HG02763 (cell line): Measurements from ENCODE around the gene TPRX2.
"Not testable (repeated sequence)": the region's sequence is repeated elsewhere in the genome, so short reads cannot be mapped to it uniquely, and the experiment has no call there.

Experiments
- ATAC-seq: cut with Tn5 transposase; IDR thresholded peaks from one replicate; pipeline ENCODE4 v1.9.1; 2021; ENCODE audit warnings: mild to moderate bottlenecking, moderate library complexity; ENCODE audit not compliant: unreplicated experiment

The TPRX2 gene

DNA sequence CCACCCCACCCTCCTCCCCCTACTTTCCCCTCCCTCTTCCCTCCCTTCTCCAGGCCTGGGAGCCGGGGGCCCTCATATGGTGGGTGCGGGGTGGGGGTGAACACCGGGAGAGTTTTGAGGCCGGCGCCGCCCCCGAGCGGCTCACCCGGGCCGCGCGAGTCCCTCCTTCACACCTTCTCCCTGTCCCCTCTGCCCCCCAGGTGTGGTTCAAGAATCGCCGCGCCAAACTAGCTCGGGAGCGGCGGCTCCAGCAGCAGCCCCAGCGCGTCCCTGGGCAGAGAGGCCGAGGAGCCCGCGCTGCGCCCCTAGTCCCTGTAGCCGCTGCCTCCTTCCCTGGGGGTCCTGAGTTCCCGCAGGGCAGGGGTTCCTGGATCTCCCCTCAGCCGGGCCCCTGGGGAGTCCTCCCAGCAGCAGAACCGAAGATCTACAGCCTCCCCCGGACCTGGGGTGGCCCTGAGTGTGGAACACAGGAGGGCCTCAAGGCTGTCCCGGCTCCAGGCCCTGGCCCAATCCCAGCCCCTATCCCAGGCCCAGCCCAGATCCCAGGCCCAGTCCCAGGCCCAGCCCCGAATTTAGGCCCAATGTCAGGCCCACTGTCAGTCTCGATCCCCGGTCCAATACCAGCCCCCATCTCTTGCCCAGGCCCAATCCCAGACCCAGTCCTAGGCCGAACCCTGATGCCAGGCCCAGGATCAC is 1.7 kb downstream of the TPRX2 start:
- no peak for ATAC-seq

DNA sequence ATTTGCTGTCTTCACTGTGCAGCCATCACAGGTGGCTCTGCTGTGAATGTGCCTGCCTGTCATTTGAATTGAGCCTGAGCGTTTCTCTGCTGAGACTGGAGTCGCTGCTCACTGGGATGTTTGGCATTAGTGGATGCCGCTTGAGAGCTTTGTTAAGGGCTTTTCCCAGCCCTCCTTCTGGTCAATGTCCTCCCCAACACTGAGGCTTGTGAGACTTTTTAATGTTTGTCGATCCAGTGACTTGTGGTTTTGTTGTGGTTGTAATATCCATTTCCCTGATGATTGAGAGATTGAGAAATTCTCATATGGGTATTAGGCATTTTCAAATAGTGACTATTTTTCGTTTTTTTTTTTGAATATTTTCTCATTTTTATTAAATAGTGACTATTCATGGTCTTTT is 2.6 kb downstream of the TPRX2 start:
- ATAC-seq, result no peak

DNA sequence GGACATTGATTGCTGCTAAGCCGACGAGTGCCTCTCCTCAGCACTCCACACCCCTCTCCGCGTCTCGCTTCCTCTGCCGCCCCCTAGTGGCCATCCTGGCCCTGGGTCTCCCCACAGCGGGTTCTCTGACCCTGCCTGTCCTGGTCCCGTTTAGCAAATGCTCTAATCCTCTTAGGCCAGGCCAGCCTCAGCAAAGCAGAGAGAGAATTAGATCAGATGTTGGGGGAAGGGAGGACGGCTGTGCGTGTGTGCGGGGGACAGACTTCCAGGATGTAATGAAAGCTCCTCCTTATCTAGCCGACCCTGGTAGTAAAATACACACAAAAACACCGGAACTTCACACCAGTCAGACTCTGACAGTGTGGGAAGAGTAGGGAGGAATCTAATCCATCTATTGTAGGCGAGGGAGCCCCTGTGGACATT is 4.5 kb downstream of the TPRX2 start:
- ATAC-seq, result no peak

DNA sequence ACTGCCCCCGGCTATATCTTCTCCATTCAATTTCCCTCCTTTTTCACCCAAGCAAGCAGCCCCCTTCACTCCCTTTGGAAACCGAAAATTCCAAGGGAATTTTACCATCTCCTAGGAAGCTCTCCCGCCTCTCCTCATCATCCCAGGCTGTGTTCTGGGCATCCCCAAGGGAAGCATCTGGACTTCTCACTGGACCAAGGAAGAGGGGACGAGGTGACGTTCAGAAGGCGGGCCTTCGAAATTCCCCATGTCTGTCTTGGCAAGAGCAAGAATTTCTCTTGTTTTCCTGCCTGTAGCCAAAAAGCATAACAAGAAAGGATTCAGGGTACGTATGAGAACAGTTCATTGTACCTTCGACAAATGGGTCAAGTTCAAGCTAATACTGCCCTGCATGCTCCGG is 6.1 kb downstream of the TPRX2 start:
- no peak for ATAC-seq

DNA sequence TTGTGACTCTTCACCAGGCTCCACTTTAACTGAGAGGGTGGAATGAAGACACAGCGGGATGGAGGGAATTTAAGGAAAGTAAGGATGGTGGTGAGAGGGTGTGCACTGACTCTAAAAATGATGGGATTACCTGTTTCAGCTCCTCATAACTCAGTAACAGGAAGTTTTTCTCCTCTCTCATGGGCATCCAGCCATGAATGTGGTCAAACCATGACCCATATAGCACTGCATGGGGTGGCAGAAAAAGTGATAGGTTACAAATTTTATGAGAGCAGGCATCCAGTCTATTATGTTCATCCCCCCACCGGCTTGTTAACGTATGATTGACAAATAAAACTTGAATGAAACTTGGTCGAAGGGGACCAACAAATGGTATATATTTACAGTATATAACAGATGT is 19.9 kb downstream of the TPRX2 start:
- ATAC-seq, result no peak

DNA sequence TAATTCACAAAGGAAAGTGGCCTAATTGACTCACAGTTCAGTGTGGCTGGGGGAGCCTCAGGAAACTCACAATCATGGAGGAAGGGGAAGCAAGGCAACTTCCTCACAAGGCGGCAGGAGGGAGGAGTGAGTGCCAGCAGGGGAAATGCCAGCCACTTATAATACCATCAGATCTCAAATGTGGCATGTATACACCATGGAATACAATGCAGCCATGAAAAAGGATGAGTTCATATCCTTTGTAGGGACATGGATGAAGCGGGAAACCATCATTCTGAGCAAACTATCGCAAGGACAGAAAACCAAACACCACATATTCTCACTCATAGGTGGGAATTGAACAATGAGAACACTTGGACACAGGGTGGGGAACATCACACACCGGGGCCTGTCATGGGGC is 20.4 kb downstream of the TPRX2 start:
- not testable (repeated sequence) for ATAC-seq

DNA sequence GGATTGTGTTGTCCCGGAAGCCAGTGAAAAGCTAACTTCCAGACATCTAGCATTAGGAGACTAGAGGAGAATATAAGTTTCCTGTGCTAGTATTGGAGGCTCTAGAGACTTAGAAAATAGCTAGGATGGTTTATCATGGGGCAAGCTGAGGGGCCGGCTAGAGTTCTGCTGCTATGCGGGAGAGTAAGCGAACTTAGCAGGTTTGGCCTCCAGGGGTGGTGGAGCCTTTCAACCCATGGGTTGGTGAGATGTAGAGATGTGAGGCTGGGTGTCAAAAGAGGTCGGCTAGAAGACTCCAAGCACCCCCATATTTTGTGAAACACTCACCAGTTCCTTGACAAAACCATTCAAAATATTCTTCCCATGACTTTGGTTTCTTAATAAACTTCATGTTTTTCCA is 22.7 kb downstream of the TPRX2 start:
- ATAC-seq, result no peak

DNA sequence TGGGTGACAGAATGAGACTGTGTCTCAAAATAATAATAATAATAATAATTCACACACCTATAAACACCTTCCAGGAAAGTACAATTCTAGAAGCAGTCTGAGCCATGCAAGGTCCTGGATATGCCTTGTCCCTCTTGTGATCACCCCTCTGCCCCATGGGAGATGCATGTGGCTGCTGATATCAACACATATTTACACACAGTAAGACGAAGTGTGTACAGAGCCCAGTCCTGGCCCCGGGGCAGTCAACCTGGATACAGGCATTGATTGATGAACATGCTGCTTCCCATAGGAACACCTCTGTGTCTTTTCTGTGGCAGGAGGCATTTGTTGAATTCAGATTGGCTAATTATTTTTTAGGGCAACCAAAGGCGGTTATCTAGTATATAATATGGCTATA is 23.9 kb downstream of the TPRX2 start:
- ATAC-seq, result no peak

DNA sequence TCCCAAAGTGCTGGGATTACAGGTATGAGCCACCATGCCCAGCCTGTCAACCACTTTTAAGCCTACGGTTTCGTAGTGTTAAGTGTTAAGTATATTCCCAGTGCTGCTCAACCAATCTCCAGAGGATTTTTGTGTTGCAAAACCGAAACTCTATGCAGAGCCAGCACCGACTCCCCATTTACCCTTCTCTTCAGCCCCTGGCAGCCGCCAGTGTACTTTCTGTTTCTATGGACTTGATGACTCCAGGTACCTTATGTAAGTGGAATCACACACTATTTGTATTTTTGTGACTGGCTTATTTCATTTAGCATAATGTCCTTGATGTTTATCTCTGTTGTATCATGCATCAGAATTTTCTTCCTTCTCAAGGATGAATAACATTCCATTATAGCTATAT is 26.0 kb downstream of the TPRX2 start:
- ATAC-seq, result no peak

DNA sequence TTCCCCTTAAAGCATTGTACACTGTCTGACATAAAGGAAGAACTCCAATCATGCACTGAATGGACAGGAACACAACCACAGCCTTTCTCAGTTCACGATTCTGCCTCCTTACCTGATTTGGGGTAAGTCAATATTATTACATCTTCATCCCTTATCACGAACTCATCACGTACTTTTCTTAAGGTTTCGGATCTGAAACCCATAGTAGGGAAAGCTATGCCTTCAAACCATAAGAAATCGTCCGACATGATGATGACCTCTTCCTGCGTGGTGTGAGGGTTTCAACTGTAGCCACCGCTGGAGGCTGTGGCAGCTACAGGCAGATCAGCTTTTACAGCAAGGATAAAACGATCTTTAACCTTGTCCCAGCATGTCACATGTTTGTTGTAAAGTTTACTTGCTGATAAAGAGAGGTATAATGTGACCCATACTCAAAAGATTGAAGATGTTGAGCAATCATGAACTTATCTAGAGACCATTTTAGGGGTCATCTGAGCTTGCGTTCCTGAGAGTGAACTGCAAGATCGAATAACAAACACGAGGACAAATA is 27.1 kb downstream of the TPRX2 start, which contains the start of gene SULT2A1:
Gene SULT2A1 (minus strand): TSS at position 306 of the 550 bp plus-strand sequence. CDS start 58 bp downstream, at position 248.
- ATAC-seq, result no peak

DNA sequence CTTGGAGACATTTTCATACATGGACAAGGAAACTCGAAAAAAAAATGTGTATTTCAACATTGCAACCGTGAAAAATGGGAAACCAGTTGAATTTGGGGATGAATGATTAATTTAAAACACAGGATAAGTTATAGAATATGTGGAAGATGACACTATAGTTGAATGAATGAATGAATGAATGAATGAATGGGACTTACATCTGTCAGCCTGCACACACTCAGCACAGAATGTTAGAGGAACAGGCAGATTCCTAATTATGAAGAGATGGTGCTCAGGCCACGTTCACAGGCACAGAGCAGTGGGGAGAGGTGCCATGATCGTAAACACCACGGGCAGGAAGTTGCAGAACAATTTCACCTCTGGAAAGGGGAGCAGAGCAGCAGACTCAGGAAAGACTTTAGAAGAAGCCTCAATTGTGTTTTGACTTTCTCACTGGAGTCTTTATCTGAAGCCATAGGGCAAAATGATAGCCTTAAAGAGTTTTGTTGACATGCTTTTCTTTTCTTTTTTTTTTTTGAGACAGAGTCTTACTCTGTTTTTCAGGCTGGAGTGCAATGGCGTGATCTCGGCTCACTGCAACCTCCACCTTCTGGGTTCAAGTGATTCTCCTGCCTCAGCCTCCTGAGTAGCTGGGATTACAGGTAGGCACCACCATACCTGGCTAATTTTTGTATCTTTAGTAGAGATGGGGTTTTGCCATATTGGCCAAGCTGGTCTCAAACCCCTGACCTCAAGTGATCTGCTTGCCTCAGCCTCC is 32.0 kb downstream of the TPRX2 start:
- ATAC-seq, result no peak

DNA sequence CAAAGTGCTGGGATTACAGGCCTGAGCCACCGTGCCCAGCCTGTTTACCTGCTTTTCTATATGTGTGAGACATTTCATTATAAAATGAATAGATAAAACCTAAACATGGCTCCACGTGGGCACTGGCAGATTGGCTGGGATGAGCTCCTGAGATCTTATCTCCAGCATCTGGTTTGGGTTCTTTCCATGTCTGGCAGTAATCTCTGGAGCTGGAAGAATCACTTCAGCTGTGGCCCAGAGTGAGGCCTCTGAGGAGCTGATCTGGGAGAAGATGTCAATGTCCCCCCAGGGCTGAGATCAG is 32.5 kb downstream of the TPRX2 start:
- ATAC-seq, result no peak

DNA sequence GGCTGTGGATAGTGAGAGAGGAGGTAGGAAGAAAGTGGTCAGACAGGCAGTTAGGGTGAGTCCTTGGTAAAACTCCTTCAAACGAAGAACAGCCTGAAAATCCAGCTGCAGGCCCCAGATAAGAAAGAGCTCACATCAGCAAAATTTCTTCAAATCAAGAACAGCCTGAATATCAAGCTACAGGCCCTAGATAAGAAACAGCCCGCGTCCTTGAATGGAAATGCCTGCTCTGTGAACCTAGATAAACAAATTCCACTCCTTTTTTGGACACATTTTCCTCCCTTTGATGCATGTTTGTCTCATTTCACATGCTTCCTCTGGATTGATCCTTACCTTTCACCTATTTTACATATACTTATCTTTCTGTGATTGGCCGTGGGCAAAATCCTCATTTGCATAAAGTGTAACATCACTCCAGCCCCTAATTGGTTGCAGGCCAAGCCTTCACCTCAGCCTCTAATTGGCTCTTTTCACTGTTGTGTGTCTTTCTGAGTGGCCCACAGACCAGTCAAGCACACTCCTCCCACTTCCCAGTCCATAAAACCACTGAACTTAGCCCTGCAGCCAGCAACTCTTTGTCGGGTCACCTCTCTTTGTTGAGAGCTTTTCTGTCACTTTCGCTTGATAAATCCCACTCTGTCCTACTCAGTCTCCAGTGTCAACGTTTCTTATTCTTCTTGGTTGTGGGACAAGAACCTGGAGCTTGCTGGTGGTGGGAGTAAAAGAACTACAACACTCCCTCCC is 33.1 kb downstream of the TPRX2 start:
- ATAC-seq, result no peak

DNA sequence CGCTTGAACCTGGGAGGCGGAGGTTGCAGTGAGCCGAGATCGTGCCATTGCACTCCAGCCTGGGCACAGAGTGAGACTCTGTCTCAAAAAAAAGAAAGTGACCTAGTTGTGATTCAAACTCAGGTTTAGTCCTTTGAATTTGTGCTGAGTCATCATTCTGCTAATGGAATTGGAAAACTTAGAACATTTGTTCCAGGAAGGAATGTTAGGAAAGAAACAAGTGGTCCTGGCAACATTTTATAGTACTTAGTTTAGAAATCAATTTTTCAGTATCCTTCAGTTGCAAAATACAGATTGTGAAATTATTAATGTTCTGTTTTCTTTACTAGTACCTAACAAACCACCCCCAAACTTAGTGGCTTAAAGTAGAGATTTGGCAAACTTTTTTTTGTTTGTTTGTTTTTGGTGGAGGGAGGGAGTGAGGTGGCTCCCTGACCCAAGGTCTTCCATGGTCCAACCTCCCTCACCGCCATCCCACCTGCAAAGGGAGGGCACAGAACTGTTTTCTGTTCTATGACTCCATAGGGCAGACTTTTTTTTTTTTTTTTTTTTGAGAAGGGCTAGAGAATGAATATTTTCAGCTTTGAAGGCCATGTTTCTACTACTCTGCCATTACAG is 36.2 kb downstream of the TPRX2 start:
- ATAC-seq, result no peak

DNA sequence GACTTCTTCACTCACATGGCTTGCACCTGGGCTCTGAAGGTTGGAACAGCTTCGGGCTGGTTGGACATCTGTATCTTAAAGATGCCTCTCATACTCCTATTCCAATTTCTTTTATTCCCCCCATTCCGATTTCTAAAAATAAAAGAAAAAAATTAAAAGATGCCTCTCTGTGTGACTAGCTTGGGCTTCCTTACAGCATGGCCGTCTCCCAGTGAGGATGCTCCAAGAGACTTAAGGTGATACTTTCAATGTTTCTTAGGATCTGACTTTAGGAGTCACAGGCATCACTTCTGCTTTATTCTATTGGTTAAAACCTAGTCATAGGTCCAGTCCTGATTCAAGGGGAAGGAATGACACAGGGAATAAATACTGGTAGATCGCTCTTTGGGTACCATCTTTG is 37.0 kb downstream of the TPRX2 start:
- ATAC-seq, result no peak

DNA sequence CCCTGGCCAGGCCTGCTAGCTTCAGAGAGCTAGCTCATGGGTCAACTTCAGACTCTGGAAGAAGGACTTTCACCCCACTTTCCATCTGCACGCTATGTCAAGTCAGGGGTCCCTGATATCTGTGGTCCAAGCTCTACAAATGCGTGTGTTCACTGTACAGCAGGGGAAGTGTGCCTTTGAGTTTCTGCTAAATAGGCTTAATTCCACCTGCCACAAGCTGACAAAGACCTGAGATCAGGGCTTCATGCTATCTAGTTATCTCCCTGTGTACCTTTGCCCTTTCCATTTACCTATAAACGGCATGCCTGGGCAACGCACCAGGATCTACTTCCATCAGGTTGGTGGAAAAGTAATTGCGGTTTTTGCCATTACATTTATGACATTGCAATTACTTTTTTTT is 37.7 kb downstream of the TPRX2 start:
- no peak for ATAC-seq

DNA sequence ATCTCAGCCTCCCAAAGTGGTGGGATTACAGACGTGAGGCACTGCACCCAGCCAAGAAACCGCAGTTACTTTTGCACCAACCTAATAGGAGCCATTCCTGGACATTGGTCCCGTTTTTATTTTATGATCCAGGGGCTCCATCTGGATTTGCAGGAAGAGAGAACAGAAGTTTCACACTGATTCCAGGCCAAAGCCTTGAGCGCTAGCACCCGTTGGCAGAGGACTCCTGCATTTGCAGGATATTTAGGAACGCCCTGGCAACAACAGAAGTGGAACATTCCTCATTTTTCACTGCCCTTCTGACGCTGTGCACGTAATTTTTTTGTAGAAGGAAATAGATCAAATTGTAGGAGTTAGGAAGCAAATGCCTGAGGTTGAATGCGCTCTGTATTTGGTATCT is 38.8 kb downstream of the TPRX2 start:
- ATAC-seq, result no peak

DNA sequence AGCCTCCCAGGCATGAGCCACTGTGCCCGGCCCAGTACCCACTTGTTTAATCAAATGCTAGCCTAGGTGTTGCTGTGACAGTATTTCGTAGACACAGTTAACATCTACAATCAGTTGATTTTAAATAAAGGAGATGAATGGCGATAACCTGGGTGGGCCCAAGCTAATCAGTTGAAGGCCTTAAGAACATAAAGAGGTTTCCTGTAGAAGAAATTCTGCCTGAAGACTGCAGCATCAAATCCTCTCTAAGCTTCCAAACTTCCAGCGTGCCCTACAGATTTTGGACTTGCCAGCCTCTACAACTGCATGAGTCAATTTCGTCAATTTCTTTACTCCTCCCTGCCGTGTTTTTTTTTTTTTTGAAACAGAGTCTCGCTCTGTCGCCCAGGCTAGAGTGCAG is 40.3 kb downstream of the TPRX2 start:
- ATAC-seq, result no peak

DNA sequence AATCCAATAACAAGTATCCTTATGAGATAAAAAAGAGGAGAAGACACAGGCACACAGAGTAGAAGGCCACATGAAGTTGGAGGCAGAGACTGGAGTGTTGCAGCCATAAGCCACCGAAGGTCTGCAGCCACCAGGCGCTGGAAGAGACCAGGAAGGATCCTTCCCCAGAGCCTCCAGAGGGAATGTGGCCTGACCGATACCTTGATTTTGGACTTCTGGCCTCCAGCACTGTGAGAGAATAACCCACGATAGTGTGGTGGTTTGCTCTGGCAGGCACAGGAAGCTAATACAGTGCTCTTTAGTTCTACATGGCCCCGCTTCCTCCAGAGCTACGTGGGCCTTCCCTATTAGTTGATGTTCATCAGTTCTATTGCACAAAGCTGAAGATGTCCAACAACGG is 42.3 kb downstream of the TPRX2 start:
- no peak for ATAC-seq

DNA sequence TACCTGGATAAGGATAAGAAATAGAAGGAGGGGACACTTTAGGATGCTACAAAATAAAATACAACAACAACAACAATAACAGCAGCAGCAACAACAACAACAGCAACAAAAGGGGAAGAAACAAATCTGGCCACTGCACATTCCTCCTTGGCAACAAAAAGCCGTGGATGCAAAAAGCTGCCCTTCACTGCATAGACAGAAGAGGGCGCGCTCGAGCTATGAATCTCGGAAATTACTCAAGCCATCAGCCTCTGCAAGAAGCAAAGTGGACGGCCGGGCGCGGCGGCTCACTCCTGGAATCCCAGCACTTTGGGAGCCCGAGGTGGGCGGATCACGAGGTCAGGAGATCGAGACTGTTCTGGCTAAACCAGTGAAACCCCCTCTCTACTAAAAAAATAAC is 50.3 kb downstream of the TPRX2 start:
- not testable (repeated sequence) for ATAC-seq

DNA sequence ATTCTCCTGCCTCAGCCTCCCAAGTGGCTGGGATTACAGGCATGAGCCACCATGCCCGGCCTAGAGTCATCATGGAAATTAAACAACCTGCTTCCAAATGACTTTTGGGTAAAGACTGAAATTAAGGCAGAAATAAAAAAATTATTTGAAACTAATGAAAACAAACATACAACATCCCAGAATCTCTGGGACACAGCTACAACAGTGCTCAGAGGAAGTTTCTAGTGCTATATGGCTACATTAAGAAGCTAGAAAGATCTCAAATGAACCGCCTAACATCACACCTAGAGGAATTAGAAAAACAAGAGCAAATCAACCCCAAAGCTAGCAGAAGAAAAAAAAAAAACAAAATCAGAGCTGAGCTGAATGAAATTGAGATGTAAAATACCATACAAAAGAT is 51.2 kb downstream of the TPRX2 start:
- not testable (repeated sequence) for ATAC-seq
